ENCODE results near the gene CHST8.

Gene CHST8

DNA sequence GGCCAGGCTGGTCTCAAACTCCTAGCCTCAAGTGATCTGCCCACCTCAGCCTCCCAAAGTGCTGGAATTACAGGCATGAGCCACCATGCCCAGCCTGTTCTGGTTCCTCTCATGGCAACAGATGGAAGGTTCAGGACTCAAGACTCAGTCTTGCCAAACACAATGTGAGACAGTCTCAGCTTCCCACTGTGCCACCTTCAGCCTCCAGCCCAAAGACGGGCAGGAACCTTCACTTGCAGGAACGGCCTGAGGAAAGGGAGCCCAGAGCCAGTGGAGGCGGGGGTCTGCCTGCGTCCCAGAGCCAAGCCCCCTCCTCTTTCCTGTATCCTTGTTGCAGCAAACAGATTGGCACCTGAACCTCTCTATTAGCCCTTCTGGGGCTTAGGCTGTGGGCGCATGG is 2.9 kb upstream of the CHST8 start:
- no peak for DNase-seq

GRCh38 chr19:33620611-33621010 is 1.1 kb upstream of the CHST8 start:
- no peak for DNase-seq

GRCh38 chr19:33621065-33621785 is 528 bp upstream of the CHST8 start:
- DNase-seq: no peak

- DNase-seq: no peak
These were observed 704 bp downstream of the CHST8 start for GRCh38 chr19:33622505-33622808.

- DNase-seq: peak; percentile 26
These were observed 1.2 kb downstream of the CHST8 start for GRCh38 chr19:33622809-33623511.

- no peak for DNase-seq
These were observed 2.8 kb downstream of the CHST8 start for GRCh38 chr19:33624586-33624985.

DNA sequence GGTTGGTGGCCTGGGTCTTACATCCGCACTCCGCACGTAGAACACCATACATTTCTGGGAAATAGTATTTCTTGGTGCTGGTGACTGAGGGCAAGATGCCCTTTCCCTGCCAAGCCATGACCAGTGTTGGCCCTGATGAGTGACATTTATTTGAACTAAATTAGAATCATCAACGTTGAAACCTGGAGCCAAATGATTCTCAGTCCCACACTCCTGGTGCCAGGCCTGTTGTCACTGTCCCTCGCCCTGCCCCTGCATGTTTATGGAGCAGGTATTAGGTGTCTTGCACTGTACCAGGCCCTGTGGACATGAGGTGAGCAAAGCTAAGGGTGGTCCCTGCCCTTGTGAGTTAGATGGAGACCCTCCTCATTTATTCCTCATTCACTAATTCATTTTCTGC is 5.8 kb downstream of the CHST8 start:
- no peak for DNase-seq

- peak; percentile 34 for DNase-seq
These were observed 6.4 kb downstream of the CHST8 start for GRCh38 chr19:33627962-33628839.

DNA sequence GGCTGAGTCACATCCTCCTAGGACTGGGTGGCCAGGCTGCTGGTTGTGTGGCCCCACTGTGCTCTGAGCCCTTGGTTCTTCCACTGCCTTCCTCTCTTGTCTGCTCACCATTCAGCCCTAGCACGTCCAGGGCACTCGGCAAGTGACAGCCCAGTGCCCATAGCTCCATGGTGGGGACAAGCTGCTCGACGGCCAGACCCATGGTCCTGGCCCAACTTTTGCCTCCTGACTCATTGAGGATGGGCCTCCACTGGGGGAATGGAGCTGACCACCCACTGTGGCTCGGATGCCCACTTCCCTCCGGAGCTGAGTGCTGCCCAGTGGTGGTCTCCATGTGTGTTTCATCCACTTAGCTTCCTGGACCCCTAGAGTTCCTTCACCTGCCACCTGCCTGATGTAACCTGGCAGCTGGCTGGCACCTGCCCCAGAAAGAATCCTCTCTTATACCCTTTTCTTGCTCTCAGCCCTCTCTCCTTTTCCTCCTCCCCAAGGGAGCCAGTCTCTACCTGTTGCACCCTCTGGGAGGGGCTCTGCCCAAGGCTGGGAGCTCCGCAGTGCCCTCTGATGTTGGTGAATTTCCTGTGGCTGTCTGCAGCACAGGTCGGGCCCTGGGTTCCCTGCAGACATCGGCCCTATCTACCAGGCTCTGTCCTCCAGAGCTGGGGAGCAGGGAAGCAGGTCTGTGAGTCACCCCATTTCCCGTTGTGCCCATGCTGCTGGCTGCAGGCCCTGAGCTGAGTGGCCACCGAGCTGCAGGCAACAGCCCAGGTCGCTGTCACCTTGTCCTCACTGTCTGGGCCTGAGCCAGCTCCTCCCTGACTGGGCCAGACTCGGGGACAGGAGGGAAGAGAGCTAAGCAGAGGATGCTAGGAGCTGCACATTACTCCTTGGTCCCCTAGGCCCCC is 7.4 kb downstream of the CHST8 start:
- no peak for DNase-seq

DNA sequence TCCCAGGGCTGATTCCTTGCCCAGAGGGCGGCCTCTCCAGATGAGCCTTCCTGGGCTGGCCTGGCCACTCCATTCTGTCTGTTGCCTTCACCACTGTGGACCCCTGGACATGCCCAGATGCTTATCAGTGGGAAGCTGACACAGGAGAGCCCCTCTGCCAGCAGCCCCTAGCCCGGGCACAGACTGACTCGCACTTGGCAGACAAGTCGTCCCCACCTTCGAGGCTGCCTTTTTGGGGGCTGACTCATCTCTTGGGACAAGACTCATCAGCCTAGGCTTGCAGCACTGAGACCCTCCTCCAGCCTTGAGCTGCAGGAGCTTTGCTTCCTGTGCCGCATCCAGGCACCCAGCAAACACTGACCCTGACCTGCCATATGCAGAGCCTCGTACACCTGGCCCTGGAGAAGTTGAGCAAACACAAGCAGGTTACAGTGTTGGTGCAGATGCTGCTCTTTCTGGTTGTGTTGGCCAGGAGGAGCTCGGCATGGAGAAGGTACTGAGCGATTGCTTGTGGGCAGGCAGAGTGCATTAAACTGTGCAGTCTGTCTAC is 8.1 kb downstream of the CHST8 start:
- DNase-seq: no peak

DNA sequence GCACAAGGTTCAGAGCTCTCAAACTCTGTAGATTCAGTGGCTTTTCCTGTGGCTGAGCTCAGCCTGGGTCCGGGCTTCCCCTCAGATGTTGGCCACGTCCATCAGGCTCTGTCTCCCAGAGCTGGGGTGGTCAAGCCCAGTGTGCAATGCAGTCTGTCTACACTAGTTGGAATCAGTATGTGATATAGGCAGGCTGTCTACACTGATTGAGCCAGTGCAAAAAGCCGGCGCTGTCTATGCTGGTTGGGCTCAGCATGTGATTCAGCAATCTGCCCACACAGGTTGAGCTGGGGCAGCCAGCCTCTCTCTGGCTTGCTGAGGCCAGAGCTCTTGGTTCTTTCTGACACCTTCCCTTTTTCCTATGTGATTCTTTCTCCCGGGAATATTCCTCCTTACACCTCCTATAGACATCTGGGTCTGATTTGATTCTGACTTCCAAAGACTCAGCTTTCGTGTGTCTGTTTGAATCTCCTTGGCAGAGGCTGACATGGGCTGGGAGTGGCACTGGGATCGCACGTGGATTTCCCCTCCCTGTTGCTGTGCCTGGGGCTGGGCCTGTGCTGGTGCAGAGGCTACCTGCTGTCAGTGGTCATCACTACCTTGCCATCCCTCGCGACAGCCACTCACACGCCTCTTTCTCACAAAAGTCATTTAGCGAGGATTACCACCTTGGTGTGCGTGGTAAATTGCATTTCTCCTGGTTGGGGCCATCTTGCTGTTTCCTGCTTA is 9.3 kb downstream of the CHST8 start:
- DNase-seq: no peak

DNA sequence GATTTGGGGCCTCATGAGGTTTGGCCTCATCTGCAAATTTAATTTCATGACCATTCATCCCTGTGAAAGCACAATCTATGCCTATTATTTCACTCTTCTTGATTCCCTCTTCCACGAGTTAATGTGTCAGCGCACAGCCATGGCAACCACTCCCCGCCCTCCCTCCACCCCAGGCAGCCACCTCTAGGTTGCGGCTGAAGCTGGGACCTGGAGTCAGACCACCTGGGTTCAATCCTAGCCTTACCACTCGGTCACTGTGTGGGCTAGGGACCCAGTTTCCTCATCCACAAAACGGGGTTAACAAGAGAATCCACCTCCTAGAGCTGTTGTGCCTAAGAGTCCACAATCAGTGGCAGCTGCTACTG is 9.8 kb downstream of the CHST8 start:
- no peak for DNase-seq

- no peak for DNase-seq
These were observed 12.8 kb downstream of the CHST8 start for GRCh38 chr19:33634361-33635091.

- DNase-seq: no peak
These were observed 16.6 kb downstream of the CHST8 start for GRCh38 chr19:33638167-33639034.

DNA sequence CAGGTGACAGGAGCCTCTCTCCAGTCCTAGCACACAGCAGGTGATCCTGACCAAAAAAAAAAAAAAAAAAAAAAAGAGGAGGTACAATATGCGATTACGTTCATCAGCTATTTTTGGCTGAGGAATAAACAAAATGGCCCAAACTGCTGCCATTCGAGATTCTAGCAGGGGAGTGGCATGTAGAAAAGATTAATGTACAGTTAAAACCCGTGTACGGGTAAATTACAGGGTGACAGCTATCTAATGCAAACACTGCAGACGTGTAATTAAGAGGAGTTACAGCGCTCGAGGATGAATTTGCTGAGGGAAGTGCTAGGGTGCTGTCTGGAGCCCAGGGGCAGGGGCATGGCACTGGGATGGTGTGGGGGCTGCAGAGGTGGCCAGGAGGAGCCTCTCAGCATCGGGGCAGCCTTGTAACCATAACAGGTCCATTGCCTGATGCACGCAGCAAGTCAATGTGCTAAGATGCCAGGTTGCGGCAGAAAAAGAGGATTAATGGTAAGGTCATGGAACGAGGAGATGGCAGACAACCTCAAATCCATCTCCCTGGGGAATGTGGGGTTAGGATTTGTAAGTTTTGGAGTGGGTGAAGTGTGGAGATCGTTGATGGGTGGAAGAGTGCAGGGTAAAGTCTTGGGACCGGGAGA is 17.4 kb downstream of the CHST8 start:
- no peak for DNase-seq

GRCh38 chr19:33640773-33641172 is 19.0 kb downstream of the CHST8 start:
- DNase-seq: no peak

GRCh38 chr19:33641261-33641660 is 19.5 kb downstream of the CHST8 start:
- no peak for DNase-seq

GRCh38 chr19:33641956-33642498 is 20.3 kb downstream of the CHST8 start:
- DNase-seq: no peak

DNA sequence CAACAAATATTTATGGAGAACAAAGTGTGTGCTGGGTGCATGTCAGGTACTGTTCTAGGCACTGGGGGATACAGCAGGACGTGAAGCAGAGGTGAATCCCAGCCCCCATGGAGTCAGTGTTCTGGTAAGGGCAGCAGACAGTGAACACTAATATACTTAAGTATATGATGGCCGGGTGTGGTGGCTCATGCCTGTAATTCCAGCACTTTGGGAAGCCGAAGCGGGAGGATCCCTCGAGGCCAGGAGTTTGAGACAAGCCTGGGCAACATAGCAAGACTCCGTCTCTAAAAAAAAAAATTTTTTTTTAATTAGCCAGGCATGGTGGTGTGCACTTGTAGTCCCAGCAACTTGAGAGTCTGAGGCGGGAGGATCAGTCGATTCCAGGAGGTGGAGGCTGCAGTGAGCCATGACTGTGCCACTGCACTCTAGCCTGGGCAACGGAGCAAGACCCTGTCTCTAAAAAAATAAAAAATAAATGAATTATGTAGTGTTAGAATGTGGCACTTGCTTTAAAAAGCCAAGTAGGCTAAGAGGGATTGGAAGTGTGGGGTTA is 22.6 kb downstream of the CHST8 start:
- DNase-seq: no peak

All from NCI-H524 treated with DMSO at 0.1 percent for 48 hours (cell line).